Heart right ventricle (tissue), 16 donors: Measurements from ENCODE around the gene STK36. TPM values are rescaled to one million over a fixed set of nuclear protein-coding genes. Genes with fewer than 3 reads are reported as not detected.

Source experiments
- ATAC-seq, 8 donors: fragments of 200-7000 bp; cut with Tn5 transposase; one replicate each; pipeline ENCODE4 v1.9.1; 2020; ENCODE audit warnings: mild to moderate bottlenecking in 8 of 8, moderate library complexity in 8 of 8, moderate number of reproducible peaks in 1 of 8
- DNase-seq, 2 donors: peaks; one replicate each; pipeline ENCODE4 v3.0.0-alpha.2; 2020
- H3K27ac ChIP-seq, 10 donors: fragments of 200-600 bp; sonication (generic) in 2 of 10; one replicate each; pipeline versions ENCODE4 v1.5.0 to v1.8.0; 2020 to 2022; ENCODE audit warnings: mild to moderate bottlenecking in 3 of 10
- H3K27me3 ChIP-seq, 7 donors: fragments of 200-600 bp; one replicate each; pipeline ENCODE4 v1.8.0; 2021 to 2022; ENCODE audit warnings: mild to moderate bottlenecking in 2 of 7
- H3K36me3 ChIP-seq, 9 donors: fragments of 200-600 bp; sonication (generic) in 1 of 9; one replicate each; pipeline versions ENCODE4 v1.5.0 to v1.8.0; 2020 to 2022; ENCODE audit warnings: mild to moderate bottlenecking in 2 of 9
- H3K4me1 ChIP-seq, 9 donors: fragments of 200-600 bp; sonication (generic) in 1 of 9; one replicate each; pipeline versions ENCODE4 v1.5.0 to v1.8.0; 2020 to 2022; ENCODE audit warnings: mild to moderate bottlenecking in 4 of 9
- H3K4me3 ChIP-seq, 10 donors: fragments of 200-600 bp; sonication (generic) in 2 of 10; one replicate each; pipeline versions ENCODE4 v1.5.0 to v1.8.0; 2020 to 2022; ENCODE audit warnings: mild to moderate bottlenecking in 7 of 10, moderate library complexity in 2 of 10
- H3K9me3 ChIP-seq, 11 donors: fragments of 200-600 bp in 10 of 11; sonication (generic) in 2 of 11; one replicate each; pipeline versions ENCODE4 v1.5.0 to v1.8.0; 2013 to 2022; ENCODE audit warnings: mild to moderate bottlenecking in 2 of 11, control low read depth in 1 of 11, moderate library complexity in 1 of 11
- CTCF ChIP-seq, 9 donors: fragments of 200-600 bp; sonication (generic) in 2 of 9; IDR thresholded peaks; one replicate each; pipeline versions ENCODE4 v1.5.0 to v1.8.0; 2021 to 2022; ENCODE audit warnings: antibody characterized with exemption in 9 of 9, mild to moderate bottlenecking in 5 of 9, moderate library complexity in 1 of 9
- WGBS, 2 donors: extraction: QIAGEN DNeasy Blood & Tissue Kit; methylation state at CpG; one replicate each; pipeline ENCODE4 v1.1.7; 2013; ENCODE audit warnings: inconsistent platforms in 1 of 2; 5-methylcytosine and 5-hydroxymethylcytosine counted together
- intact Hi-C, 10 donors: fragments of 100-400 bp; cut with DNase I; formaldehyde crosslinking; loops; one replicate each; pipeline versions ENCODE4 v1.11.1 to v1.14.2; 2022
- polyA plus RNA-seq, 2 donors: library from polyadenylated mRNA; stranded (reverse); fragments of 200-250 nt; gene quantifications; one replicate each; pipeline ENCODE4 v1.2.3, GENCODE V29; 2013
- total RNA-seq, 10 donors: library from RNA; stranded (reverse); fragmentation: NEBNext Ultra II Directional in 3 of 10; extraction: Animal tissue kit (Norgen Biotek cat#: 25700) in 3 of 10; gene quantifications; one replicate each; pipeline versions ENCODE4 v1.2.1 to v1.2.4, GENCODE V29; 2021 to 2023
- donor health status: Arrhythmogenic right ventricular cardiomyopathy.
- donor health status: ischemic (EF 13 %, LVEDD 7.1; RV severe dilation, severe dysfunction).
- donor health status: healthy with polysubstance abuse.
- donor health status: DM: no; HTN: yes; CAD: no.
- donor health status: DM: no; HTN: no; CAD: no.
- donor health status: ischemic (EF 25% LVEDD 6.9; RV normal size, moderate dysfunction).
- donor health status: ischemic (EF 25% LVEDD 5.7; RV mildly dilated, moderate dysfunction).
- donor health status: healthy.
- donor health status: DM: yes; HTN: yes; CAD: no.
- donor health status: Ischemic cardiomyopathy.
- donor health status: ischemic (EF 35%, LVEDD 5.7; RV mildly dilated, moderate dysfunction).
- donor health status: nonischemic (EF 11% LVEDD 7.7; RV severe dilation, severe dysfunction).
- donor health status: DM: yes; HTN: yes; CAD: no.
- donor health status: PGD.
- donor health status: ischemic (EF 29% LVEDD 5.4; RV normal size, mild dysfunction).
- donor health status: nonischemic (EF 23%, LVEDD 6.1; RV moderate dilation, normal function).

The STK36 gene
- total and polyA plus RNA-seq, 12 donors = 4.2 to 18.8 (median 6.9) TPM

- Histone ChIP-seq H3K9me3 (peaks cover 0 to 37% (median 7%) of the 10 kb centered on the region in 11 donors), H3K4me3 (no peak overlapping the region), H3K27me3 (no peaks in the 10 kb centered on the region), H3K36me3 (peaks cover 0 to 19% (median 0%) of the 10 kb centered on the region in 9 donors), H3K4me1 (peaks cover 0 to 23% (median 0%) of the 10 kb centered on the region in 9 donors), H3K27ac (no peak overlapping the region)
- DNase-seq (no peak), ATAC-seq (no peak)
- WGBS, 2 donors = 96 to 99% methylated on average over 6 of the region's 6 CpGs
- no peak for TF ChIP-seq CTCF (IDR thresholded peaks at IDR 0.05)
- intact Hi-C loops = loop anchor here in 2 of 10 donors (5.0 to 10.0 kb wide), 2 partner anchors 119 to 121 kb away; no protein-coding TSS in a partner anchor
These were observed 54.2 kb downstream of the STK36 start for GRCh38 chr2:218726004-218726574.

DNA sequence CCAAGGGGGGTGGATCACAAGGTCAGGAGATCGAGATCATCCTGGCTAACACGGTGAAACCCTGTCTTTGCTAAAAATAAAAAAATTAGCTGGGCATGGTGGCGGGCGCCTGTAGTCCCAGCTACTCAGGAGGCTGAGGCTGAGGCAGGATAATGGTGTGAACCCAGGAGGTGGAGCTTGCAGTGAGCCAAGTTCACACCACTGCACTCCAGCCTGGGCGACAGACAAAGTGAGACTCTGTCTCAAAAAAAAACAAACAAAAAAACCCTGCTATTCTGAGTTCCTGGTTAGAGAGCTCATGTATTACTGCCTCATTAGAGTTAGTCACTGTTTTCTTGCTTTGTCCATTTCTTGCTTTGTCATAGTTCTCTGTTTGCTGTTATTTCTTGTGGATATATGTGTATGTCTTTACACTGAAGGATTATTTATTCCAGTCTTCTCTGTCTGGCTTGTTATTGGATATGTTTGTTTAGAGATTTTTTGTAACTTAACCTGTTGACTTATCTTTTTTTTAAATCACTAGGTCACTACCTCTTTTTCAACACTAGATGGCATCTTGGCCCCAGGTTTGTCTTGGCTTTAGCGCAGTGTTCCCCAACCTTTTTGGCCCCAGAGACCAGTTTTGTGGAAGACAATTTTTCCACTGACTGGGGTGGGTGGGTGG, 55.7 kb downstream of the STK36 start:
- no peak overlapping the region for H3K4me3 ChIP-seq
- H3K27me3 ChIP-seq = no peaks in the 10 kb centered on the region
- DNase-seq (no peak), ATAC-seq (no peak)
- H3K27ac ChIP-seq = no peak overlapping the region
- H3K36me3 ChIP-seq = peaks cover 0 to 19% (median 0%) of the 10 kb centered on the region in 9 donors
- WGBS, 2 donors = 95 to 96% methylated on average over 6 of the region's 6 CpGs
- H3K4me1 ChIP-seq = peaks cover 0 to 38% (median 3%) of the 10 kb centered on the region in 9 donors
- H3K9me3 ChIP-seq = peaks cover 0 to 37% (median 7%) of the 10 kb centered on the region in 11 donors
- TF ChIP-seq CTCF (IDR thresholded peaks at IDR 0.05) = peak in 6 of 9 donors; percentile 7 to 48 (median 24)
- intact Hi-C loops = loop anchor here in 2 of 10 donors (5.0 to 10.0 kb wide), 2 partner anchors 117 to 120 kb away; no protein-coding TSS in a partner anchor

DNA sequence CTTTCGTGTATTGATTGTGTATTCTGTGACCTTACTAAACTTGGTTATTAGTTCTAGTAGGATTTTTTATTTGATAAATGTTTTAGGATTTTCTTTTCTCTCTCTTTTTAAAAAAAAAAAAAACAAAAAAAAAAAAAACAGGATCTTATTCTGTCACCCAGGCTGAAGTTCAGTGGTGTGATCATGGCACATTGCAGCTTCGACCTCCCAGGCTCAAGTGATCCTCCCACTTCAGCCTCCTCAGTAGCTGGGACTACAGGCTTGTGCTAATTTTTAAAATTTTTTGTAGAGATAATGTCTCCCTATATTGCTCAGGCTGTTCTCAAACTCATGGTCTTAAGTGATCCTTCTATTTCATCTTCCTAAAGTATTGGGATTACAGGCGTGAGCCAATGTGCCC, 57.8 kb downstream of the STK36 start:
- H3K4me3 ChIP-seq = no peak overlapping the region
- intact Hi-C loops = loop anchor here in 3 of 10 donors (5.0 to 10.0 kb wide), 2 partner anchors 115 to 118 kb away; no protein-coding TSS in a partner anchor
- H3K27me3 ChIP-seq = no peaks in the 10 kb centered on the region
- TF ChIP-seq CTCF (IDR thresholded peaks at IDR 0.05) = no peak
- H3K27ac ChIP-seq = no peak overlapping the region
- no peak for DNase-seq
- H3K9me3 ChIP-seq = peaks cover 0 to 33% (median 7%) of the 10 kb centered on the region in 11 donors
- whole genome bisulfite sequencing, 2 donors = 97 to 99% methylated on average over 3 of the region's 3 CpGs
- no peak for ATAC-seq
- peaks cover 0 to 47% (median 3%) of the 10 kb centered on the region in 9 donors for H3K4me1 ChIP-seq
- H3K36me3 ChIP-seq = peaks cover 0 to 19% (median 0%) of the 10 kb centered on the region in 9 donors

DNA sequence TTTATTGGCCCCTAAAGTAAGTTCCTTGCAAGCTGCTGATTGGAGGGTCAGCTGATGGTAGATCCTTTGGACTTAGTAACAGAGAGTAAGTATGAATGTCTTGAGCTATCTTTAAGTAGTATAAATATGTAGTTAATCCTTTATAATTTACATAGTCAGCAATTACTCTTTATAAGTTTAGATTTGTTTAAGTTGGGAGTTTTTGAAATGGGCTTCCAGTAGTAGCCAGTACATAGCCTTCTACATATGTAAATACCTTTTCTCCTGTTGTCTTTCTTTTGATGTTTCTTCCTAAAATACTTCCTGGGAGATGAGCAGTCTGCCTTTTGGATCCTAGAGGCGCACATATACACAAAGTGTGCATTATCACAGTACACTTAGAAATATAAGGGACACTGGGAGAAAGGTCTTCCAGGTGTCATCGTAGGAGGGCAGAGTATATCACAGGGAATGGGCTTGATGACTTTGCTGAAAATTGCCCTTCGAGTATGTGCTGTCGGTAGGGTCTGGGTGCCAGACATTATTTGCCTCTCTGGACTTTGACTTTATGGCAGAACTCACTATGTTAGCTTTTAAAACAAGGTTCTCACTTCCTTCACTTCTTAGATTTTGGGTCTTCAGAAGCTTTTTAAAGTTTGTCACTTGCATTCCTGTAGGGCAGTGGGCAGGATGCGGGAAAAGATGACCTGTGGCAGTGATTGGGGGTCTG, 60.3 kb downstream of the STK36 start:
- Histone ChIP-seq H3K4me1 (peaks cover 0 to 55% (median 3%) of the 10 kb centered on the region in 9 donors), H3K4me3 (no peak overlapping the region), H3K9me3 (peaks cover 0 to 8% (median 3%) of the 10 kb centered on the region in 11 donors), H3K36me3 (peaks cover 0 to 13% (median 0%) of the 10 kb centered on the region in 9 donors), H3K27me3 (no peaks in the 10 kb centered on the region), H3K27ac (peak overlapping the region in 6 of 10 donors; percentile 41 to 83 (median 60))
- ATAC-seq (no peak), DNase-seq (no peak)
- intact Hi-C loops = loop anchor here in 1 of 10 donors (5.0 kb wide), 1 partner anchor 115 kb away; no protein-coding TSS in a partner anchor
- TF ChIP-seq CTCF (IDR thresholded peaks at IDR 0.05) = no peak
- WGBS, 2 donors = 96% methylated on average over 5 of the region's 5 CpGs
